Loucy (cell line): ENCODE measurements around the gene NXPH1.

Experiments
- EZH2phosphoT487 ChIP-seq: fragments of 200-600 bp; IDR thresholded peaks from 2 replicates; pipeline ENCODE4 v1.6.1; 2018; ENCODE audit warnings: antibody characterized with exemption, mild to moderate bottlenecking, moderate library complexity, borderline replicate concordance
- TF ChIP-seq, protein P1 (sequence below): fragments of 200-600 bp; sonication (generic); conservative IDR thresholded peaks from 2 replicates; pipeline ENCODE4 v1.5.1; 2014; ENCODE audit warnings: mild to moderate bottlenecking, antibody characterized with exemption, low read length

DNA sequence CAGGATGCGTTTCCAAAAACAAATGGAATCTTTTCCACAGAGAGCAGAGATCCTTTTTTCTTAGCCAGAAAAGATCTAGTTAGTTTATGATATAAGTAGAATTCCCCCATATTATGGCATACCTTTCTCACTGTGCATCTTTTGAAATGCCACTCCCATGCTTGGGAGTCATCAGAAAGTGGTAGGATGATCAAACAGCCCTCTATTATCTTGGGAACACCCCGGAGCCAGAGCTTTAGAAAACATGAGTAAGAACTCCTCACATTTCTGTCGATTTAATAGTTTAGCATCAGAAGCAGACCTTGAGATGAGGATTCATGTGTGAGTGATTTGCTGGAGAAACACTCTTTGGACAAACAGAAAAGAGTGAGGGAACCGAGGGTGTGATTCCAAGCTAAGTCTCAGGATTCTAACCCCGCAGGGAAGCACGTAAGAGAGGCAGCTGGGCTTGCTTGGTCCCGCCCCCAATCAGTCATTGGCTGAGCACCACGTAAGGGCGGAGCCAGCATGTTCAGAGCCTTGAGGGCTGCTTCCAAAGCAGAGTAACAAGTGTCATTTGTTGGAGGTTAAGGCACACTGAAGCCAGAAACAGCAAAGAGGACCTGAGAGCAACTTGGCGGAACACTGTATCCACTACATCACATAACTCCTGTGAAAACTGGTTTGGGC, 43.7 kb upstream of the NXPH1 start:
- TF ChIP-seq, protein P1, sequence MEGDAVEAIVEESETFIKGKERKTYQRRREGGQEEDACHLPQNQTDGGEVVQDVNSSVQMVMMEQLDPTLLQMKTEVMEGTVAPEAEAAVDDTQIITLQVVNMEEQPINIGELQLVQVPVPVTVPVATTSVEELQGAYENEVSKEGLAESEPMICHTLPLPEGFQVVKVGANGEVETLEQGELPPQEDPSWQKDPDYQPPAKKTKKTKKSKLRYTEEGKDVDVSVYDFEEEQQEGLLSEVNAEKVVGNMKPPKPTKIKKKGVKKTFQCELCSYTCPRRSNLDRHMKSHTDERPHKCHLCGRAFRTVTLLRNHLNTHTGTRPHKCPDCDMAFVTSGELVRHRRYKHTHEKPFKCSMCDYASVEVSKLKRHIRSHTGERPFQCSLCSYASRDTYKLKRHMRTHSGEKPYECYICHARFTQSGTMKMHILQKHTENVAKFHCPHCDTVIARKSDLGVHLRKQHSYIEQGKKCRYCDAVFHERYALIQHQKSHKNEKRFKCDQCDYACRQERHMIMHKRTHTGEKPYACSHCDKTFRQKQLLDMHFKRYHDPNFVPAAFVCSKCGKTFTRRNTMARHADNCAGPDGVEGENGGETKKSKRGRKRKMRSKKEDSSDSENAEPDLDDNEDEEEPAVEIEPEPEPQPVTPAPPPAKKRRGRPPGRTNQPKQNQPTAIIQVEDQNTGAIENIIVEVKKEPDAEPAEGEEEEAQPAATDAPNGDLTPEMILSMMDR: no peak
- TF ChIP-seq EZH2phosphoT487: no peak
